Hair follicular keratinocyte (primary cell): ENCODE results near the gene MOCOS. TPM values are rescaled to one million over a fixed set of nuclear protein-coding genes. Genes with fewer than 3 reads are reported as not detected.

Experiments used
- total RNA-seq: library from RNA; depleted of rRNA; stranded (reverse); fragments of >200 nt; gene quantifications from 2 replicates; pipeline ENCODE4 v1.2.3, GENCODE V29; 2015

Gene MOCOS
- total RNA-seq = 7.9 and 9.1 TPM in 2 replicates

GRCh38 chr18:36187193-36187825 lies at the start of gene MOCOS:
Gene MOCOS, plus strand, starts transcription at chr18:36187497. Its CDS starts 43 bp downstream, at chr18:36187540.

GRCh38 chr18:36297417-36298125 lies 110.3 kb downstream of the MOCOS start, which contains the start of gene FHOD3:
Gene FHOD3, plus strand, starts transcription at chr18:36297713. Its CDS starts 123 bp downstream, at chr18:36297836.

Other genes starting within 250 kb of the MOCOS start
- 48.7 and 52.0 TPM in 2 replicates for gene RPRD1A, start 119.9 kb upstream of the MOCOS start, total RNA-seq
- gene SLC39A6, start 58.2 kb upstream of the MOCOS start, total RNA-seq = 101 and 116 TPM in 2 replicates
- gene ELP2, start 57.6 kb upstream of the MOCOS start, total RNA-seq = 34.4 and 61.4 TPM in 2 replicates
- gene FHOD3, start 110.2 kb downstream of the MOCOS start, total RNA-seq = 7.5 and 8.4 TPM in 2 replicates